VCaP (cell line): ENCODE data around the gene CCL23.

Experiments
- H3K27ac ChIP-seq: fragments of 450-650 bp; 2 replicates; pipeline ENCODE4 v1.5.1; 2017
- CTCF ChIP-seq: fragments of 450-650 bp; conservative IDR thresholded peaks from 2 replicates; pipeline ENCODE4 v1.5.1; 2017; ENCODE audit warnings: mild to moderate bottlenecking, moderate library complexity

Gene CCL23

DNA sequence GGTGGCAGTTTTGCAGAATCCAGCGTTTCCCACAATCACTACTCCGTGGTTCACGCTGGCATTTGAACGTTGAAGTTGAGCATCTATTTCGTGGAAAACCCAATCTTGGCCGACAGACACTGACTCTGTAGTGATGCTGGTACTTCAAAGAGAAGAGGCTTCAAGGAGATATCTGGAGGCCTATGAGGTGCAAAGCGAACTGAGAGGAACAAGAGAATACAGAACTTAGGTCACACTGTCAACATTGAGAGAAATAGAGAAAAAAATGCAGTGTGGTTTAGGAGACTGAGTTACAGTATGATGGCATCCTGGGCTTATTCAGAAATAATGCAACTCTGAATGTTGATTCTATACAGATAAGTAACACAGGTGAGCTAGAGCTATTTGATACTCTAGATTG lies 52.5 kb downstream of the CCL23 start:
- no peak for TF ChIP-seq CTCF
- no peak overlapping the region for H3K27ac ChIP-seq

DNA sequence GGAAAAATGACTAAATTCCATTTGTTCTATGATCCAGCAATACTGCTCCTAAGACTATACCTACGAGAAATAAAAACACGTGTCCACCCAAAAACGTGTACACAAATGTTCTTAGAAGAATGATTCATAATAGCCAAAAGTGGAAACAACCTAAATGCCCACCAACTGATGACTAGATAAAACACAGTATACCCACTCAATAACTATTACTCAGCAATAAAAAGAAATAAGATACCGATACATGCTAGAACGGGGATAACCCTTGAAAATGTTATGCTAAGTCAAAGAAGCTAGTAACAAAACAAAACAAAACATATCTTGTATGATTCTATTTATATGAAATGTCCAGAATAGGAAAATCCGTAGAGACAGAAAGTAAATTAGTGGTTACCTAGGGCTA lies 54.1 kb downstream of the CCL23 start:
- TF ChIP-seq CTCF = no peak

More for the DNA sequence above, 54.1 kb downstream of the CCL23 start:
- H3K27ac ChIP-seq = no peak overlapping the region
